Dermis blood vessel endothelial cell (primary cell): ENCODE measurements around the gene ZNF507. TPM values are rescaled to one million over a fixed set of nuclear protein-coding genes. Genes with fewer than 3 reads are reported as not detected.

ENCODE experiments used
- DNase-seq: peaks from one replicate; pipeline ENCODE4 v3.0.0; 2010
- total RNA-seq: library from RNA; depleted of rRNA; stranded (reverse); fragments of >200 nt; gene quantifications from 2 replicates; pipeline ENCODE4 v1.2.3, GENCODE V29; 2014

ZNF507 gene
- 12.3 and 16.8 TPM in 2 replicates for total RNA-seq

- DNase-seq: peak; percentile 84
Measured at GRCh38 chr19:32345261-32346207, at the start of gene ZNF507. Gene ZNF507, plus strand, starts transcription at chr19:32345610. Its CDS starts 7,221 bp downstream, at chr19:32352831.

- DNase-seq: peak; percentile 3
Measured at GRCh38 chr19:32296694-32297093, 48.7 kb upstream of the ZNF507 start.

GRCh38 chr19:32302778-32303177, 42.6 kb upstream of the ZNF507 start:
- DNase-seq: no peak

DNA sequence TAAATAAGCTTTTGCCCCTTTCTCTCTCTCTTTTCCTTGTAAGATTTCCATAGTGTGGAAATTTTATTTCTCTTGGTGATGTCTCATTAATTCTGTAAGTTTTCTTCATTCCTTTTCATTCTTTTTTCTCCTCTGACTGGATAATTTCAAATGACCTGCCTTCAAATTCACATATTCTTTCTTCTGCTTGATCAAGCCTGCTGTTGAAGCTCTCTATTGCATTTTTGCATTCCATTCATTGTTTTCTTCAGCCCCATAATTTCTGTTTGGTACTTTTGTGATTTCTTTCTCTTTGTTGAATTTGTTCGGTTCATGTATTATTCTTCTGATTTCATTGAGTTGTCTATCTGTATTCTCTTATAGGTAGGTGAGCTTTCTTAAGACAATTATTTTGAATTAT, 42.2 kb upstream of the ZNF507 start:
- no peak for DNase-seq

- no peak for DNase-seq
Measured at GRCh38 chr19:32307591-32307990, 37.8 kb upstream of the ZNF507 start.

DNA sequence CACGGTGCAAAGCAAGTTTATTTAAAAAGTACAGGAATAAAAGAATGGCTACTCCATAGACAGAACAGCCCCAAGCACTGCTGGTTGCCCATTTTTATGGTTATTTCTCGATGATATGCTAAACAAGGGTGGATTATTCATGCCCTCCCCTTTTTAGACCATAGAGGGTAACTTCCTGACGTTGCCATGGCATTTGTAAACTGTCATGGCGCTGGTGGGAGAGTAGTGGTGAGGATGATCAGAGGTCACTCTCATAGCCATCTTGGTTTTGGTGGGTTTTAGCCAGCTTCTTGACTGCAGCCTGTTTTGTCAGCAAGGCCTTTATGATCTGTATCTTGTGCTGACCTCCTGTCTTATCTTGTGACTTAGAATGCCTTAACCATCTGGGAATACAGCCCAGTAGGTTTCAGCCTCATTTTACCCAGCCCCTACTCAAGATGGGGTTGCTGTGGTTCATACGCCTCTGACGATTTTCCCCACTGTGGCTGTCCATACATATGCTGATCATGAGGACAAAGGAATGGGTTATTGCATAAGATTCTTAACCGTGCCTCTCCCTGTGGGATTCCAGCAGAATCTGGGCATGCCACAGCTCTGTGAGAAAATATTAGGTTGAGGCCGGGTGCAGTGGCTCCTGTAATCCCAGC, 36.9 kb upstream of the ZNF507 start:
- DNase-seq: no peak

DNA sequence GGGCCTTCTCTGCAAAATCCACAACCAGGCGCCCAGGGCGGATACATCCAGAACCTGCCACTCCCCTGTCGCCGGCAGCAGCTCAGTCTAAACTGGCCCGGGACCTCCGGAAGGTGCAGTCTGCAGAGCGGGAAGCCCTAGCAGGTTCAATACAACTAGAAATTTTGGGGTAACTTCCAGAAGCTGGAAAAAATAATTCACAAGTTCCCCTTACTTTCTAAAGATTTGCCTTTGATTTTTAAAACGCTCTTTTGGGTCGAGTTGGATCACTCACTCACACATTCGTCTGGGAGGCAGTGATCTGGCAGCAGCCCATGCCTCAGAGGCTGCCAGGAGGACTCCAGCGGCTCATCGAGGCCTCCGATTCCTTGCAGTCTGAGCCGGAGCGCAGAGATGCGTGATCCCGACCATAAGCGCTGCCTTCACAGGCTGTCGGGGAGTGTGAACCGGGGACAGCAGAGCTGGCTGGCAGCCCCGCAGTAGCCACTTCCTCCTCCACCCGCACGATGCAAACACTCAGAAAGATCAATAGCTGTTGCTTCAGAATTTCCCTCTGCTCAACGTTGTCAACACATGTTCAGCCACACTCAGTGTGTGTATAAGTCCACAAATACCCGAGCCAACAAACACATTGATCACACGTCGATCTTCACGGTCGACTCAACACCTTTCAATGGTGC, 35.6 kb upstream of the ZNF507 start:
- DNase-seq: no peak

- no peak for DNase-seq
Measured at GRCh38 chr19:32311371-32311770, 34.0 kb upstream of the ZNF507 start.

- peak; percentile 16 for DNase-seq
Measured at GRCh38 chr19:32313569-32314265, 31.7 kb upstream of the ZNF507 start.

GRCh38 chr19:32316034-32316433, 29.4 kb upstream of the ZNF507 start:
- DNase-seq: no peak

GRCh38 chr19:32317086-32317485, 28.3 kb upstream of the ZNF507 start:
- no peak for DNase-seq

DNA sequence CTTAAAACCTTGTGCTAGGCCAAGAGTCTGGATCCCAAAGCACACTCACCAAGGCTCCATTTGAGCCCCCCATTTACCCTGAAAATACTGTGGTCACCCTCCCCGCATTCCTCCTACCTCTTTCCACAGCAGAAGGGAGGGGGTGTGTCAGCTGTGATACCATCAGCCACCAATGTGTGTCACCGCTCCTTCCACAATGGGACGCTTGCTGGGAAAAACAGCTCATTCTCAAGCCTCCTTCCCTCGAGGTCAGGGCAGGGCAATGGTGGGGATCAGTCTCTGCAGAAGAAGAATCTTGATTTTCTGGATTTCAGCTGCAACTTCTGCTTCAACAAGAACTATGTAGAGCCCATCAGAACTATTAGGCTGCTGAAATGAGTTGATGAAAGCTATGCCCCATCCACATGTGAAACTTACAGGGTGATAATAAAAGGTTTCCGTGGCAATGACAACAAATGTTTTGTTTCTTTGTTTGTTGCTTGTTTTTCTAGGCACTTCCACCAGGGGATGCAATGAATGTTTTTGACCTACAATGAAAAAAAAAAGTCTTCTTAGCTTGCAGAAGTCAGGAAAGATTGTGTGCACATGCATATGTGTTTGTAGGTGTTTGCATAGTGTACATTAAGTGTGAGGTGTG, 26.4 kb upstream of the ZNF507 start:
- DNase-seq: no peak

- no peak for DNase-seq
Measured at GRCh38 chr19:32322541-32322940, 22.9 kb upstream of the ZNF507 start.

GRCh38 chr19:32324631-32325285, 20.7 kb upstream of the ZNF507 start:
- peak; percentile 4 for DNase-seq

DNA sequence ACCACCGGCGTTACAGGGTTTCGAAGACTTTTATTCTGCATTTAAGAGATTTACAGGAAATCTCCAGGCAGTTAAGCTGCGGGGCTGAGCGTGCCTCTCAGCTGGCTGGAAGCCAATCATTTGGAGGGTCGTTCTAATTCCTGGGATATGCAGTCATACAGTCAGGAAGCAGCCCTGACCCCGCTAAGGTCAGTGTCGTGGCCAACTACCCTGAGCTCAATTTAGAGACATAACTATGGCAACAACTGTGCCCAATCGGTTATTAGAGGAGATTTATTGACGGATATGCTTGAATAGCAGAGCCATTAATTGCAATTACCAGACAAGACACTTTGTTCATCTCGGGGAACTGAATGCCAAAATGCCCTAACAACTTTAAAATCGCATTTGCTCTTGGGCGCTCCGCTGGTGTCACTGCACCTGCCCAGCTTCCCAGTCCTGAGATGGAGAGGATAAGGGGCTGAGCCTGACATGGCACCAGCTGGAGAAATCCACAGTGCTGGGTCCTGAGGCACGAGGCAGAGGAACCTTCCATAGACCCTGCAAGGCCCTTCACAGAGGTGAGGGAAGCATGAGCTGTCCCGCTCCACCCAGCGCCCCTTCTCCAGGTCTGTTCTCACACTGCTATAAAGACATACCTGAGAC, 15.1 kb upstream of the ZNF507 start:
- peak; percentile 63 for DNase-seq

- no peak for DNase-seq
Measured at GRCh38 chr19:32333227-32333626, 12.2 kb upstream of the ZNF507 start.

GRCh38 chr19:32336259-32337083, 8.9 kb upstream of the ZNF507 start:
- no peak for DNase-seq

- DNase-seq: no peak
Measured at GRCh38 chr19:32337084-32337808, 8.2 kb upstream of the ZNF507 start.

DNA sequence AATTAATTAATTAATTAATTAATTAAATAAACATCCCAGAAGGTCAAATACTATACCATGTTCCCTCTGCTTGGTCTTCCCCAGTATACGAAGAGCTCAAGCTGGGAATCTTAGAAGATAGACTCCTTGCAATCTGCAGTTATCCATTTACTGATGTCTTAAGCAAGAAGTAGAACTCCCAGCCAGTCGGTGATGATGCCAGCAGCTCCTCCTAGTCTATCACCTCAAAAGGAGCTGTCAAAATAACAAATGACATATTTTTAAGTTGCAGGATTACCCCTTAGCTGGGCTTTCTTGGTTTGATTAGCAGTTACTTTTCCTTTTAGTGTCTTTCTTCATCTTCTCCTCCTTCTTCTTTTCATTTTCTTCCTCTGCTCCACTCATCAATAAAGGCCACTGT, 6.0 kb upstream of the ZNF507 start:
- DNase-seq: no peak
